Adrenal gland (tissue), 5 donors: ENCODE results near the gene RPL36.

Source experiments
- POLR2A ChIP-seq, 2 donors: fragments of 450-650 bp; IDR thresholded peaks; one replicate each; pipeline ENCODE4 v1.6.1; 2017; ENCODE audit warnings: antibody characterized with exemption in 2 of 2, mild to moderate bottlenecking in 2 of 2, moderate library complexity in 1 of 2
- TF ChIP-seq, protein P1 (sequence below), 6 experiments: fragments of 450-650 bp in 4 of 6; fragments of 200-600 bp in 2 of 6; sonication (generic) in 1 of 6; IDR thresholded peaks; 1 replicate in 5 of 6; 2 replicates in 1 of 6; pipeline versions ENCODE4 v1.5.1 to v1.8.0; 2016 to 2021; ENCODE audit warnings: antibody characterized with exemption in 6 of 6, mild to moderate bottlenecking in 2 of 6, moderate library complexity in 1 of 6
- donor health status: DM: no; HTN: no; CAD: no.

DNA sequence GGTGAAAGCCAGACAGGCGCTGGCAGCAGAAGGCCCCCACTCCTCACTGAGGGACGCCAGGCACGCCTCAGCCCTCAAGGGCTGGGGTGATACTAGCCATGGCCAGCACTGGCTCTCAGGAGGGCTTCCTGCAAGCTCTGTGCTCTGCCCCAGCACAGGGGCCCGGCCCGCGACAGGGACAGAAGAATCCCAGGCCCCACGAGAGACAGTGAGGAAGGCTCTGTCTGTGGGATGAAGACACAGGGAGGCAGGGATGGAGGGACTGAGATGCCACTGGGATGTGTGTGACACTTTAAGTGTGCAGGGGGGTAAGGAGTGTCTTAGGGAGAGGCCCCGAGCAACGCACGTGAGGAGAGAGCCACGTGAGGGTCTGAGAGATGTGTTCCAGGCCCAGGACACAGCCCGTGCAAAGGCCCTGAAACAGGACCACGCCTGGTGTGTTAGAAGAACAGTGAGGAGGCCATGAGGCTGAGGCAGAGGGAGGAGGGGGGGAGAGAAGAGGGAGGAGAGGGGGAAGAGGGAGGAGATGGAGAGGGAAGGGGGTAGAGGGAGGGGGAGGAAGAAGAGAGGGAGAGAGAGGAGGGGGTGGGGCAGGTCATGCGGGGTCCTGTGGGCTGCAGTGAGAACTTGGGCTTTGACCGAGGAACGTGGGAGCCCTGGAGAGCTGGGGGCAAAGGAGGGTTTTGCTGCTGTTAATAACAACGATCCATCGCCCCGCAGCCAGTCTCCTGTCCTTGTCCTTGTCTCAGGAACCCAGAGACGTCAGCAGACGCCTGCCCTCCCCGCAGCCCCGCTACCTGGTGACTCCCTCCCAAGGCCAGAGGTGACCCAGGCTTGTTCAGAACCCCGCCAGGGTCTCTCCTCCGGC lies 7.2 kb downstream of the RPL36 start:
- TF ChIP-seq, protein P1, sequence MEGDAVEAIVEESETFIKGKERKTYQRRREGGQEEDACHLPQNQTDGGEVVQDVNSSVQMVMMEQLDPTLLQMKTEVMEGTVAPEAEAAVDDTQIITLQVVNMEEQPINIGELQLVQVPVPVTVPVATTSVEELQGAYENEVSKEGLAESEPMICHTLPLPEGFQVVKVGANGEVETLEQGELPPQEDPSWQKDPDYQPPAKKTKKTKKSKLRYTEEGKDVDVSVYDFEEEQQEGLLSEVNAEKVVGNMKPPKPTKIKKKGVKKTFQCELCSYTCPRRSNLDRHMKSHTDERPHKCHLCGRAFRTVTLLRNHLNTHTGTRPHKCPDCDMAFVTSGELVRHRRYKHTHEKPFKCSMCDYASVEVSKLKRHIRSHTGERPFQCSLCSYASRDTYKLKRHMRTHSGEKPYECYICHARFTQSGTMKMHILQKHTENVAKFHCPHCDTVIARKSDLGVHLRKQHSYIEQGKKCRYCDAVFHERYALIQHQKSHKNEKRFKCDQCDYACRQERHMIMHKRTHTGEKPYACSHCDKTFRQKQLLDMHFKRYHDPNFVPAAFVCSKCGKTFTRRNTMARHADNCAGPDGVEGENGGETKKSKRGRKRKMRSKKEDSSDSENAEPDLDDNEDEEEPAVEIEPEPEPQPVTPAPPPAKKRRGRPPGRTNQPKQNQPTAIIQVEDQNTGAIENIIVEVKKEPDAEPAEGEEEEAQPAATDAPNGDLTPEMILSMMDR (IDR thresholded peaks at IDR 0.05): no peak
- peak in 1 of 2 donors; percentile 3 for TF ChIP-seq POLR2A (IDR thresholded peaks at IDR 0.05)
